Measurements from ENCODE around the gene ARMC9. TPM values are rescaled to one million over a fixed set of nuclear protein-coding genes. Genes with fewer than 3 reads are reported as not detected.
A peak's percentile ranks its signal among the peaks of the same experiment; 100 is the strongest.
"Not testable (repeated sequence)": the region's sequence is repeated elsewhere in the genome, so short reads cannot be mapped to it uniquely, and the experiment has no call there.

ARMC9 gene
- total and polyA plus RNA-seq, 2 donors = 13.5 to 25.9 TPM

DNA sequence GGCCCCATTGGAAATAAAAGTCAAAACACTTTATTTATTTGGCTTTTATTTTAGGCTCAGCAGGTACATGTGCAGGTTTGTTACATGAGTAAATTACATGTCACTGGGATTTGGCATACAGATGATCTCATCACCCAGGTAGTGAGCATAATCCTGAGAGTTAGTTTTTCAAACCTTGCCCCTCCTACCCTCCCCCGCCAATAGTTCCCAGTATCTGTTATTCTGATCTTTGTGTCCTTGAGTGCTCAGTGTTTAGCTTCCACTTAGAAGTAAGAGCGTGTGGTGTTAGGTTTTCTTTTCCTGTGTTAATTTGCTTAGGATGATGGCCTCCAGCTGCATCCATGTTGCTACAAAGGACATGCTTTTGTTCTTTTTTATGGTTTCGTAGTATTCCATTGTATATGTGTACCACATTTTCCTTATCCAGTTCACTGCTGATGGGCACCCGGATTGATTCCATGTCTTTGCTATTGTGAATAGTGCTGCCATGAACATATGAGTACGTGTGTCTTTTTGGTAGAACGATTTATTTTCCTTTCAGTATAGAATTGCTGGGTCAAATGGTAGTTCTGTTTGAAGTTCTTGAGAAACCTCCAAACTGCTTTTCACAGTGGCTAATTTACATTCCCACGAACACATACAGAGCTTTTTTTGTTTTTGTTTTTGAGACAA, 47.9 kb downstream of the ARMC9 start:
- 96% methylated on average over 7 of the region's 7 CpGs for WGBS
- Histone ChIP-seq H3K4me1 (ENCODE audit: insufficient read depth) (no peaks in the 10 kb centered on the region), H3K27ac (ENCODE audit: low read depth) (no peak overlapping the region), H3K4me3 (ENCODE audit: low read depth, low read length) (no peak overlapping the region), H3K36me3 (ENCODE audit: insufficient read depth) (no peaks in the 10 kb centered on the region)
- DNase-seq (ENCODE audit: extremely low spot score) = no peak

DNA sequence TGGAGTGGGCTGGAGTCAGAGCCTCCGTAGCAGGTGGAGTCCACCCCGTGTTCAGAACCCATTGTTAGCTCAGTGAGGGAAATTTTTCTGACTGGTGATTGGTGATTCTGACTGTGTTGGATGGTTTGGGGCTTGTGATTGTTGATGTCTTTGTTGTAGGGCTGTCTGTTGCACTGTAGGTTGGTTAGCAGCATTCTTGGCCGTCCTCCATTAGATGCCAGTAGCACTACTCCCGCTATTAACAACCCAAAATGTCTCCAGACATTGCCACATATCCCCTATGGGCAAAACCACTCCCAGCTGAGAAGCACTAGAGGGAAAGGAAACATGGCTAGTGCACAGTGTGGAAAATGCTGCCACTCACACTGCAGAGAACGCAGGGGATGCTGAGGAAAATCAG, 51.7 kb downstream of the ARMC9 start:
- DNase-seq (ENCODE audit: extremely low spot score) = no peak
- no peaks in the 10 kb centered on the region for H3K36me3 ChIP-seq (ENCODE audit: insufficient read depth)
- H3K4me1 ChIP-seq (ENCODE audit: insufficient read depth) = no peaks in the 10 kb centered on the region
- H3K27ac ChIP-seq (ENCODE audit: low read depth) = no peak overlapping the region
- WGBS = 93% methylated on average over 5 of the region's 5 CpGs
- H3K4me3 ChIP-seq (ENCODE audit: low read depth, low read length) = no peak overlapping the region

DNA sequence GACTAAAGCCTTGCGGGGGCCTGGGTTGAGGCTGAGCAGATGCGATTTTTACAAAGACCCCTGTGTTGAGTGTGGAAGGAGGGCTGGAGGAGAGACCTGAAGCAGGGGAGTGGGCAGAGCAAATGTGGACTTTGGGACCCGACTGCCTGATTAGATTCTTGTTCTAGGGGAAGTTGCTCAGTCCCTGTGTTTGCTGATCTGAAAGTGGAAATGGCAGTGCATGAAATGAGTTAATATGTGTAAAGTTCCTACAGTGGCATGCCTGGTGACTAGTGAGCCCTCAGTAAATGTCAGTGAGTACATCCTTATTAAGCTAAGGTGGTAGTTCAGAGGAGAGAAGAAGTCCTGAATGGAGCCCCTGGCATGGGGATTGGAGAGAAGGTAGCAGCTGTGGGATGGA, 52.3 kb downstream of the ARMC9 start:
- Histone ChIP-seq H3K27ac (ENCODE audit: low read depth) (no peak overlapping the region), H3K4me1 (ENCODE audit: insufficient read depth) (no peaks in the 10 kb centered on the region), H3K4me3 (ENCODE audit: low read depth, low read length) (no peak overlapping the region), H3K36me3 (ENCODE audit: insufficient read depth) (no peaks in the 10 kb centered on the region)
- no peak for DNase-seq (ENCODE audit: extremely low spot score)
- 90% methylated on average over 3 of the region's 3 CpGs for WGBS

DNA sequence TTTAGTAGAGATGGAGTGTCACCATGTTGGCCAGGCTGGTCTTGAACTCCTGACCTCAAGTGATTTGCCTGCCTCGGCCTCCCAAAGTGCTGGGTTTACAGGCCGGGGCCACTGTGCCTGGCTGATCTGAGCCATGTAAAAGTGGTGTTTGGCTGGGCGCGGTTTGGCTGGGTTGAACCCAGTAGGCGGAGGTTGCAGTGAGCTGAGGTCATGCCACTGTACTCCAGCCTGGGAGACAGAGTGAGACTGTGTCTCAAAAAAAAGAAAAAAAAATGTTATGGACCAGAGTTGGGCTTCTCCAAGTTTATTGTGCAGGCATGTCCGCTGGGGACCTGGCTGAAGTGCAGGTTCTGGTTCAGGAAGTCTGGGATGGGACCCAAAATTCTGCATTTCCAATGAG, 54.9 kb downstream of the ARMC9 start:
- not testable (repeated sequence) for H3K27ac ChIP-seq (ENCODE audit: low read depth); H3K36me3 ChIP-seq (ENCODE audit: insufficient read depth); H3K4me1 ChIP-seq (ENCODE audit: insufficient read depth); DNase-seq (ENCODE audit: extremely low spot score); H3K4me3 ChIP-seq (ENCODE audit: low read depth, low read length)
- 86% methylated on average over 6 of the region's 6 CpGs for WGBS

DNA sequence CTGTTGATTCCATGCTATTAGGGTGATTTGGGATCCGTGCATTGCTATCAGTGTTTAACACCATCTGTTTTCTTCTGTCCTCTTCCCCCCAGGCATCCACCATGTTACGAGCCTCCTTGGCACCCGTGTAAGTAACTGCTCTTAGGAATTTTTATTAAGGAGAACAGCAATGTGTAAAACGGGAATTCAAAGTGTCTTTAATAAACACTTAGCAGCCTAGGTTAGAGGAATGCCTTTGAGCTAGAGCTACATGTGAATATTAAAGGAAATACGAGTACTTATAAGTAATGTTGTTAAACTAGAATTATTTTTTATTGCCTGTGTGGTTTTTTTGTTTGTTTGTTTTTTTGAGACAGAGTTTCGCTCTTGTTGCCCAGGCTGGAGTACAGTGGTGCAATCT, 58.1 kb downstream of the ARMC9 start:
- Histone ChIP-seq H3K27ac (ENCODE audit: low read depth) (no peak overlapping the region), H3K4me3 (ENCODE audit: low read depth, low read length) (no peak overlapping the region), H3K4me1 (ENCODE audit: insufficient read depth) (no peaks in the 10 kb centered on the region), H3K36me3 (ENCODE audit: insufficient read depth) (no peaks in the 10 kb centered on the region)
- DNase-seq (ENCODE audit: extremely low spot score) = no peak
- 63% methylated on average over 6 of the region's 6 CpGs for WGBS

DNA sequence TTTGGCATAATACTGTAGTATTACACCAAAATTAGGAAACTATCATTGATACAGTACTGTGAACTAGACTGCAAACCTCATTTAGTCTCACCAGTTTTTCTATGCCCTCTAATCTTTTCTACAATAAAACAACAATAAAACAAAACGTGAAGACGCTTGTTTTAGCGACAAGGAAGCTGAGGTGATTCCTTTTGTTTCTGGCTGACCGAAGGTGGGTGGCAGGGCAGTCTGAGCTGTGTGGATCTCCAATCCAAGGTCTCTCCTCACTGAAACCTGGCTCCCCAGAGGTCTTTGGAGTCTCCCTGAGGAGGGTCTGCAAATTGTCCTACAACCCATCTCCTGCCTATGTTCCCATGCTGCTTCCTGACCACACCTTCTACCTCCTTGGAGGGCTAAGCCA, 59.3 kb downstream of the ARMC9 start:
- H3K27ac ChIP-seq (ENCODE audit: low read depth) = no peak overlapping the region
- no peaks in the 10 kb centered on the region for H3K36me3 ChIP-seq (ENCODE audit: insufficient read depth)
- 91% methylated on average over 4 of the region's 4 CpGs for WGBS
- H3K4me3 ChIP-seq (ENCODE audit: low read depth, low read length) = no peak overlapping the region
- no peak for DNase-seq (ENCODE audit: extremely low spot score)
- H3K4me1 ChIP-seq (ENCODE audit: insufficient read depth) = no peaks in the 10 kb centered on the region

DNA sequence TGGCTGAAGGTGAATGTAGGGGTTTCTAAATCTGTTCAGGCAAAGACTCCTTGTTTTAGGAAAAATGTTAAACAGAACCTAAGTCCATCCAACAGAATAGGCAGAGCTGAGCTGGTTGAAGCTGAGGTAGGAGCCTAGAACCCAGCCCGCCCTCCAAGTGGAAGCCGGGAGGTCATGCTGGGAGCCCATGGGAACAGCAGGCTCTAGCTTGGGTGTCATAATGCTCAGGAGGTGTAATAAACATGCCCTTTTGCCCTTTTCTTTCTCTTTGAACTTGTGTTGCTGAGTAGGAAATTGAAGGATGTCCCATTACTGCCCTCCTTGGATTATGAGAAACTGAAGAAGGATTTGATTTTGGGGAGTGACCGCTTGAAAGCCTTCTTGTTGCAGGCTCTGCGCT, 60.3 kb downstream of the ARMC9 start:
- DNase-seq (ENCODE audit: extremely low spot score) = no peak
- no peaks in the 10 kb centered on the region for H3K4me1 ChIP-seq (ENCODE audit: insufficient read depth)
- no peaks in the 10 kb centered on the region for H3K36me3 ChIP-seq (ENCODE audit: insufficient read depth)
- H3K4me3 ChIP-seq (ENCODE audit: low read depth, low read length) = no peak overlapping the region
- 96% methylated on average over 4 of the region's 4 CpGs for WGBS
- H3K27ac ChIP-seq (ENCODE audit: low read depth) = no peak overlapping the region

DNA sequence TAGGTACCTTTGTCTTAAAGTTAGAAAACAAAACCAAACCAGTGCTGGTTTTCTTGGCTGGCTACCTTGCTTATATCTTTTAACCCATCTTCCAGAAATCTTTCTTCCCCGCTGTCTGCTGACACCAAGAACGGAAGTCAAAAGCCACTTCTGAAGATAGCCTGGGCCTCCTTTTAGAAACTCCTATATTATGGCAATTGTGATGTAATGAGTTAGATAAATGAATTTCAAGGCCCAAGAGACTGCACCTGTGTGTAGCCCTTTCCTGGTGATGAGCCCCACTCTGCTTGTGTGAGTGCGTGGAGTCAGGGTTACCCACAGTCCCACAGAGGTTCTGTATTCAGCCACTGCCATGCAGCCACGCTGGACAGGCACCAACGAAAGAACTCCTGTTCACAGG, 60.7 kb downstream of the ARMC9 start:
- WGBS = 94% methylated on average over 5 of the region's 5 CpGs
- Histone ChIP-seq H3K36me3 (ENCODE audit: insufficient read depth) (no peaks in the 10 kb centered on the region), H3K4me1 (ENCODE audit: insufficient read depth) (no peaks in the 10 kb centered on the region), H3K4me3 (ENCODE audit: low read depth, low read length) (no peak overlapping the region), H3K27ac (ENCODE audit: low read depth) (no peak overlapping the region)
- no peak for DNase-seq (ENCODE audit: extremely low spot score)

DNA sequence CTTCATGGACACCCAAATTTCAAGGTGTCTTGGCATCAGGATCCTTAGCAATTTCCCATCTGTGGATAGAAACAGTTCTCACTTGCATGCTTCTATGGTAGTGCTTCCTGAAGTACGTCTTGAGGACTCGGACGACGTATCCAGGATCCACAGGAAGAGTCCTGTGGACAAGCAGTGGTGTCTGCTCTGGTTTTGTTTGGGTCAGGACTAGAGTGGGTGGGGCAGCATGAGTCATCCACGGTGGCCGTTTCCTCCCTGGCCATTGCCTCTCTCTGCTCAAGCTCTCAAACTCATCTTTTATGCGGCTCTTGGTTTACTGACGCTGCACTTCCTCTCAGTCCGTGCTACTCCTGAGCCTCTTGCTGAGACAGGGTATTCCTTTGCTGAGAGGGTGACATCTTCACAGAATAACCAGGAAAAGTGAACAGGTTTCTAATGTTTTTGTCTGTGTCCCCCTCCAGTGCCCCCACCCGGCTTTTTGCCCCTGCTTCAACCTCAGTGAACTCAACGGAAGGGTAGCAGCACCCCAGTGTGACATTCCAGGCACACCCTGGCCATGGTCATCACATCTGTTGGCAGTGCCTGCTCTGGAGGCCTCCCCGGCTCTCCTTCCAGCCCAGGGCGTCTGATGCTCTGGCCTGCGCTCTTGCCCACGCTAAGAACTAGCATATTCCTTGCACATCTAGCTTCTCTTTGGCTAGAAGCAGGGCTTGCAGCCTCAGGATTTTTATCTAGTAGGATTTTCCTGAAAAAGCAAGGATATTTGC, 62.2 kb downstream of the ARMC9 start:
- Histone ChIP-seq H3K36me3 (ENCODE audit: insufficient read depth) (no peaks in the 10 kb centered on the region), H3K27ac (ENCODE audit: low read depth) (no peak overlapping the region), H3K4me1 (ENCODE audit: insufficient read depth) (no peaks in the 10 kb centered on the region), H3K4me3 (ENCODE audit: low read depth, low read length) (no peak overlapping the region)
- WGBS = 81% methylated on average over 15 of the region's 15 CpGs
- DNase-seq (ENCODE audit: extremely low spot score) = no peak

DNA sequence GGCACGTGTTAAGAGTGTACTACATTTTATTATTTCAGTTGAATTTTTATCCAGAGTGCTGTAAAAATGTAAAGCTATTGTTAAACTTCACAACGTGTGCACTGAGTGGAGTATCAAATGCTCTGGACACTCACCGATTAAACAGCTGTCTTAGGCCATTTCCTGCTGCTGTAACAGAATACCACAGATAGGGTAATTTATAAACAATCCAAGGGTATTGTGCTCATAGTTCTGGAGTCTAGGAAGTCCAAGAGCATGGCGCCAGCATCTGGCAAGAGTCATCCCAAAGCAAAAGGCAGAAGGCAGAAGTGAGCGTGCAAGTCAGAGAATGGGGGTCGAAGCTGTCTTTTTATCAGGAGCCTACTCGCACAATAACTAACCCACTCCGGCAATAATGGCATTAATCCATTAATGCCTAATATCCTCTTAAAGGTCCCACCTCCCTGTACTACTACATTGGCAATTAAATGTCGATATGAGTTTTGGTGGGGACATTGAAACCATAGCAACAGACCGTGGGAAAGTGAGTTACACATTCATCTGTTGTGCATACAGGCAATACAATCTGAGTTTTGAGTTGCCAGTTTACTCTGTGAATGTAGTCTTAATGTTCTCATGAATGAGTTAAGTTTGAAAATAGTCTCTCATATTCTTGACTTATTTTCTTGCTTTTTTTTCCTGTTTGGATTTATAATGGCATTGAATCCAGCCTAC, 64.8 kb downstream of the ARMC9 start:
- Histone ChIP-seq H3K27ac (ENCODE audit: low read depth) (no peak overlapping the region), H3K4me3 (ENCODE audit: low read depth, low read length) (no peak overlapping the region), H3K36me3 (ENCODE audit: insufficient read depth) (no peaks in the 10 kb centered on the region), H3K4me1 (ENCODE audit: insufficient read depth) (no peaks in the 10 kb centered on the region)
- DNase-seq (ENCODE audit: extremely low spot score) = no peak
- WGBS = 79% methylated on average over 10 of the region's 10 CpGs

DNA sequence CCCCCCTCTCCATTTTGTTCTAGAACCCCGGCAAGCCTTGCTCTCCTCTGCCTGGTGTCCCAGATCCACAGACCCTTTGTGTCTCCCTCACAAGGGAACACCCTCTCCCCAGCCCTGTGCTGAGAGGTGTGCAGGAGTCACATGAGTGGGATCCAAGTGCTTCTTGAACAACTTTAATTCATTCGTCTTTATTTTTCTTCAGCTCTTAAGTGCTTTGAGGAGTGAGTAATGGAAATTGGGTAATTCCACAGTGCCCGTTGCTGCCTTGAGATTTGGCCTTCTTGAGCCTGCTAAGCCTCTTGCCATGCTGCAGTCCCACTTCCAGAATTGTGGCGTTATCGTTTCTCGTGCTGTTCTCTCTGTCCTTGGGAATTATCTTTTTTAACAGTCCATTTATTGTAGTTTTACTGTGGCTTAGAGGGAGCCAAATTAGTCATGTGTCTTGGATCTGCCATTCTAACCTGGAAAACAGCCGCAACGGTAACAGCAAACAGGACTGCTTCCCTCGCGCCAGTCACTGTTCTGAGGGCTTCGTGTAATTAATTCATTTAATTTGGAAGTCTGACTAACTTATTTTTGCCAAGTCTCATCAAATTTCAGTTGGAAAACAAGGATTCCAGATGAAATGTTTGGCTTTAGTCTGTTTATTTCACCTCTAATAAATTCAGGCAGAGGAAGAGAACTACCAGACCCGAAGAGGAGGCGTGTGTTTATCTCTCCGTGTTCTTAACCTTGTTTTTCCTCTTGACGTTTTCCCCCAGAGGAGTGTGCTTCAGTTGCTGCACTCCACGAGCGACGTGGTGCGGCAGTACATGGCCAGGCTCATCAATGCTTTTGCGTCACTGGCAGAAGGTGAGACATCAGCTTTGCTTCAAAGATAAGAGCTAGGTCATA, 72.0 kb downstream of the ARMC9 start:
- Histone ChIP-seq H3K4me1 (ENCODE audit: insufficient read depth) (no peaks in the 10 kb centered on the region), H3K27ac (ENCODE audit: low read depth) (peak overlapping the region; percentile 49), H3K4me3 (ENCODE audit: low read depth, low read length) (no peak overlapping the region), H3K36me3 (ENCODE audit: insufficient read depth) (no peaks in the 10 kb centered on the region)
- peak; percentile 31 for DNase-seq (ENCODE audit: extremely low spot score)
- 46% methylated on average over 20 of the region's 20 CpGs for WGBS

DNA sequence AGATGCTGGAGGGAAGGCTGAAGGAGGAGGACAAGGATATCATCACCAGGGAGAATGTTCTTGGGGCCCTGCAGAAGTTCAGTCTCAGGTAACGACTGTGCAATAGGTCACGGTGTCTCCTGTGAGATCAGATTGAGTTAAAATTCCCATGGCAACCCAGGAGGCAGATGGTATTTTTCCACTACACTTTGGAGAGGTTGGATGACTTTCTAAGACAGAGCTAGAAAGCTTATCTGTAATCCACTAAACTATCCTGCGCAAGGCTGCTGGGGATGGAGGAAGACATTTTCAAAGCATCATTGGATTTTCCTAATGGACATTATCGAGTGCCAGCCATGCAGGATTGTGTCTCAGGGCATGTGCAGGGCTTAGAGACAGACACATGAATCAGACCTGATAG, 74.6 kb downstream of the ARMC9 start:
- Histone ChIP-seq H3K27ac (ENCODE audit: low read depth) (no peak overlapping the region), H3K4me1 (ENCODE audit: insufficient read depth) (no peaks in the 10 kb centered on the region), H3K36me3 (ENCODE audit: insufficient read depth) (peaks cover 3% of the 10 kb centered on the region), H3K4me3 (ENCODE audit: low read depth, low read length) (no peak overlapping the region)
- 82% methylated on average over 4 of the region's 4 CpGs for WGBS
- DNase-seq (ENCODE audit: extremely low spot score) = no peak

DNA sequence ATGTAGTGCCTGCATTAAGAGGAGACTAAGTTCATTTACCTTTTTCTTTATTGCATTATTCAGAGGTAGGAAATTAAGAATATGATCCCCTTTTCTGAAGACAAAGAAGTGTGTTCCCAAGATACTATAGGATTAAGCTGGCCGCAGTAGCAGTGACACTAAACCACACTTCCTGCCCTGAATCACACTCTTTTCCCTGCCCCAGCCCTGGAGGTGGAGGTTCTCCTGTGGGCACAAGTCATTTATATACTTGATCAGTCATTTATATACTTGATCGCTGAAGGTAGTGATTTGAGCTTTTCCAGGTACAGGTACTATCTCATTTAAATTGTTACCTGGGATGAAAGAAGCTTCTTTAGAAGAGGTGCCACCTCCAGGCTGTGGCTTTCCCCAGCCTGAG, 78.6 kb downstream of the ARMC9 start:
- Histone ChIP-seq H3K36me3 (ENCODE audit: insufficient read depth) (peaks cover 3% of the 10 kb centered on the region), H3K27ac (ENCODE audit: low read depth) (no peak overlapping the region), H3K4me3 (ENCODE audit: low read depth, low read length) (no peak overlapping the region), H3K4me1 (ENCODE audit: insufficient read depth) (no peaks in the 10 kb centered on the region)
- WGBS = 93% methylated on average over 2 of the region's 2 CpGs
- no peak for DNase-seq (ENCODE audit: extremely low spot score)

Data from urinary bladder (tissue), 4 donors.